WTC11 (cell line): ENCODE results near the gene SND1. TPM values are rescaled to one million over a fixed set of nuclear protein-coding genes. Genes with fewer than 3 reads are reported as not detected.

Source experiments
- ATAC-seq: fragments of 200-7000 bp; cut with Tn5 transposase; 2 replicates; pipeline ENCODE4 v1.10.0; 2021; ENCODE audit warnings: mild to moderate bottlenecking, moderate library complexity
- CTCF ChIA-PET: fragments of 300-600 bp; sonication (Branson Sonifier 250); formaldehyde crosslinking; loops from one replicate; lab custom pipeline; 2021; ENCODE audit warnings: antibody characterized with exemption; lab: Charles Lee
- POLR2A ChIA-PET: fragments of 350-600 bp; sonication (Branson Sonifier 250); formaldehyde crosslinking; loops from one replicate; lab custom pipeline; 2021; ENCODE audit warnings: antibody characterized with exemption; lab: Charles Lee
- DNase-seq: peaks from one replicate; pipeline ENCODE4 v3.0.0; 2021; ENCODE audit warnings: low spot score
- H3K27ac Mint-ChIP-seq: 2 replicates; pipeline ENCODE4 v1.8.0; 2021; ENCODE audit warnings: mixed read lengths
- H3K27me3 Mint-ChIP-seq: 2 replicates; pipeline ENCODE4 v1.8.0; 2021; ENCODE audit warnings: low read depth, mild to moderate bottlenecking, moderate library complexity, mixed read lengths
- H3K36me3 Mint-ChIP-seq: 2 replicates; pipeline ENCODE4 v1.8.0; 2021; ENCODE audit warnings: mixed read lengths
- H3K4me1 Mint-ChIP-seq: 2 replicates; pipeline ENCODE4 v1.8.0; 2022; ENCODE audit warnings: mixed read lengths
- H3K4me3 Mint-ChIP-seq: 2 replicates; pipeline ENCODE4 v1.8.0; 2021; ENCODE audit warnings: mild to moderate bottlenecking, moderate library complexity, mixed read lengths
- H3K9me3 Mint-ChIP-seq: 2 replicates; pipeline ENCODE4 v1.8.0; 2021; ENCODE audit warnings: mixed read lengths
- ARID4B ChIP-seq: sonication (generic); formaldehyde crosslinking; IDR thresholded peaks from 2 replicates; pipeline ENCODE4 v1.8.0; 2023; ENCODE audit warnings: missing genetic modification reagents, mild to moderate bottlenecking, borderline replicate concordance
- ATF1 ChIP-seq: sonication (generic); formaldehyde crosslinking; IDR thresholded peaks from 2 replicates; pipeline ENCODE4 v1.8.1; 2023; ENCODE audit warnings: mild to moderate bottlenecking, moderate library complexity, missing genetic modification reagents
- ATF3 ChIP-seq: sonication (generic); formaldehyde crosslinking; conservative IDR thresholded peaks from 2 replicates; pipeline ENCODE4 v1.8.1; 2022; ENCODE audit warnings: mild to moderate bottlenecking, missing genetic modification reagents
- CREM ChIP-seq: sonication (generic); formaldehyde crosslinking; IDR thresholded peaks from 2 replicates; pipeline ENCODE4 v1.8.1; 2022; ENCODE audit warnings: mild to moderate bottlenecking, missing genetic modification reagents, moderate library complexity
- E2F1 ChIP-seq: sonication (generic); formaldehyde crosslinking; IDR thresholded peaks from 2 replicates; pipeline ENCODE4 v1.8.0; 2022; ENCODE audit warnings: mild to moderate bottlenecking, missing genetic modification reagents
- ELF4 ChIP-seq: sonication (generic); formaldehyde crosslinking; IDR thresholded peaks from 2 replicates; pipeline ENCODE4 v1.8.1; 2022; ENCODE audit warnings: low read depth, mild to moderate bottlenecking, moderate library complexity, missing genetic modification reagents
- HMGXB4 ChIP-seq: sonication (generic); formaldehyde crosslinking; IDR thresholded peaks from 2 replicates; pipeline ENCODE4 v1.8.1; 2023; ENCODE audit warnings: mild to moderate bottlenecking, moderate library complexity, missing genetic modification reagents
- MAX ChIP-seq: sonication (generic); formaldehyde crosslinking; IDR thresholded peaks from 2 replicates; pipeline ENCODE4 v1.8.0; 2022; ENCODE audit warnings: mild to moderate bottlenecking, missing genetic modification reagents
- NFE2L1 ChIP-seq: sonication (generic); formaldehyde crosslinking; IDR thresholded peaks from 2 replicates; pipeline ENCODE4 v1.8.1; 2023; ENCODE audit warnings: missing genetic modification reagents
- NFYB ChIP-seq: sonication (generic); formaldehyde crosslinking; conservative IDR thresholded peaks from 2 replicates; pipeline ENCODE4 v1.8.0; 2022; ENCODE audit warnings: low read depth, missing genetic modification reagents
- NR2C2 ChIP-seq: sonication (generic); formaldehyde crosslinking; IDR thresholded peaks from 2 replicates; pipeline ENCODE4 v1.8.0; 2022; ENCODE audit warnings: mild to moderate bottlenecking, missing genetic modification reagents
- OVOL2 ChIP-seq: fragments of 250-450 bp; sonication (Bioruptor Pico); IDR thresholded peaks from 2 replicates; pipeline ENCODE4 v1.9.0; 2021; ENCODE audit warnings: mild to moderate bottlenecking, borderline replicate concordance
- PREB ChIP-seq: sonication (generic); formaldehyde crosslinking; IDR thresholded peaks from 2 replicates; pipeline ENCODE4 v1.8.1; 2022; ENCODE audit warnings: mild to moderate bottlenecking, missing genetic modification reagents, moderate library complexity, borderline replicate concordance
- RORB ChIP-seq: fragments of 250-450 bp; sonication (Bioruptor Pico); IDR thresholded peaks from 2 replicates; pipeline ENCODE4 v1.9.0; 2021; ENCODE audit warnings: mild to moderate bottlenecking
- ZNF512 ChIP-seq: sonication (generic); formaldehyde crosslinking; IDR thresholded peaks from 2 replicates; pipeline ENCODE4 v1.8.1; 2022; ENCODE audit warnings: missing genetic modification reagents, borderline replicate concordance
- total RNA-seq: library from RNA; stranded (reverse); gene quantifications from 3 replicates; pipeline ENCODE4 v1.2.3, GENCODE V29; 2021

The SND1 gene
- total RNA-seq, 1 experiment from 2014 or later: 261 TPM

- no peak overlapping the region for H3K27ac Mint-ChIP-seq
- CTCF ChIA-PET: interaction anchor here (1.1 to 1.3 kb wide), 2 partner anchors 86 to 503 kb away, joined by 3 read pairs; no protein-coding TSS in a partner anchor
These were observed 54.8 kb downstream of the SND1 start for GRCh38 chr7:127706766-127707165.

GRCh38 chr7:127708201-127708600 lies 56.2 kb downstream of the SND1 start:
- DNase-seq: no peak
- Mint-ChIP-seq H3K9me3 (peaks cover 10% of the 10 kb centered on the region; the same call in 1 of the 2 replicates), H3K36me3 (peaks cover 77% of the 10 kb centered on the region), H3K4me3 (no peak overlapping the region), H3K27me3 (no peaks in the 10 kb centered on the region; the same call in 1 of the 2 replicates), H3K4me1 (peaks cover 2% of the 10 kb centered on the region; the same call in 1 of the 2 replicates), H3K27ac (no peak overlapping the region)
- TF ChIP-seq ARID4B (CRISPR knock-in tag) (no peak), RORB (CRISPR knock-in tag) (no peak), NFYB (CRISPR knock-in tag) (no peak), ATF3 (CRISPR knock-in tag) (no peak), MAX (CRISPR knock-in tag) (no peak), PREB (CRISPR knock-in tag) (no peak)
- ATAC-seq: no peak
- ChIA-PET POLR2A (interaction anchor here (0.6 kb wide), 1 partner anchor 1801 kb away, joined by 3 read pairs; no protein-coding TSS in a partner anchor), CTCF (interaction anchor here (0.6 to 2.1 kb wide), 16 partner anchors 12 to 501 kb away, joined by 3 to 16 read pairs (median 4); partner anchors contain the start of gene ARF5)

More at GRCh38 chr7:127706766-127707165, 54.8 kb downstream of the SND1 start:
- POLR2A ChIA-PET: no interaction called here
- no peak for DNase-seq
- TF ChIP-seq ZNF512 (CRISPR knock-in tag) (no peak), ELF4 (no peak), OVOL2 (CRISPR knock-in tag) (no peak), NR2C2 (CRISPR knock-in tag) (no peak), HMGXB4 (no peak), CREM (no peak), NFE2L1 (CRISPR knock-in tag) (no peak), ATF1 (CRISPR knock-in tag) (no peak), E2F1 (CRISPR knock-in tag) (no peak)
- no peak for ATAC-seq
- H3K9me3 Mint-ChIP-seq: peaks cover 10% of the 10 kb centered on the region; the same call in 1 of the 2 replicates
- no peaks in the 10 kb centered on the region; the same call in 1 of the 2 replicates for H3K27me3 Mint-ChIP-seq
- peaks cover 80% of the 10 kb centered on the region for H3K36me3 Mint-ChIP-seq
- H3K4me1 Mint-ChIP-seq: no peaks in the 10 kb centered on the region
- no peak overlapping the region for H3K4me3 Mint-ChIP-seq
